HG02678 (cell line): Measurements from ENCODE around the gene NUBP1.
"Not testable (repeated sequence)": the region's sequence is repeated elsewhere in the genome, so short reads cannot be mapped to it uniquely, and the experiment has no call there.

Source experiments
- ATAC-seq: cut with Tn5 transposase; IDR thresholded peaks from one replicate; pipeline ENCODE4 v1.9.1; 2021; ENCODE audit warnings: mild to moderate bottlenecking, moderate library complexity; ENCODE audit not compliant: unreplicated experiment

Gene NUBP1

GRCh38 chr16:10750793-10751192 lies 7.2 kb downstream of the NUBP1 start:
- ATAC-seq, result no peak

GRCh38 chr16:10751291-10751697 lies 7.7 kb downstream of the NUBP1 start:
- no peak for ATAC-seq

GRCh38 chr16:10752843-10753523 lies 9.3 kb downstream of the NUBP1 start:
- ATAC-seq, result peak; percentile 71

- no peak for ATAC-seq
Measured at GRCh38 chr16:10753670-10754069, 10.0 kb downstream of the NUBP1 start.

- no peak for ATAC-seq
Measured at GRCh38 chr16:10754941-10755340, 11.3 kb downstream of the NUBP1 start.

- ATAC-seq, result no peak
Measured at GRCh38 chr16:10756574-10756973, 12.9 kb downstream of the NUBP1 start.

GRCh38 chr16:10760858-10761257 lies 17.2 kb downstream of the NUBP1 start:
- ATAC-seq, result no peak

GRCh38 chr16:10761373-10761772 lies 17.7 kb downstream of the NUBP1 start:
- ATAC-seq, result no peak

- ATAC-seq, result no peak
Measured at GRCh38 chr16:10762336-10763016, 18.8 kb downstream of the NUBP1 start.

GRCh38 chr16:10763456-10763855 lies 19.8 kb downstream of the NUBP1 start:
- no peak for ATAC-seq

- ATAC-seq, result peak; percentile 77
Measured at GRCh38 chr16:10765772-10766171, 22.1 kb downstream of the NUBP1 start.

- ATAC-seq, result no peak
Measured at GRCh38 chr16:10767127-10767526, 23.5 kb downstream of the NUBP1 start.

GRCh38 chr16:10769381-10769780 lies 25.7 kb downstream of the NUBP1 start:
- no peak for ATAC-seq

GRCh38 chr16:10770907-10771306 lies 27.3 kb downstream of the NUBP1 start:
- ATAC-seq, result no peak

GRCh38 chr16:10776280-10776679 lies 32.6 kb downstream of the NUBP1 start:
- peak; percentile 82 for ATAC-seq

GRCh38 chr16:10776923-10777322 lies 33.3 kb downstream of the NUBP1 start:
- ATAC-seq, result not testable (repeated sequence)

- ATAC-seq, result no peak
Measured at GRCh38 chr16:10777356-10777755, 33.7 kb downstream of the NUBP1 start.

GRCh38 chr16:10779908-10780307 lies 36.3 kb downstream of the NUBP1 start:
- ATAC-seq, result not testable (repeated sequence)

- ATAC-seq, result no peak
Measured at GRCh38 chr16:10780628-10781027, 37.0 kb downstream of the NUBP1 start.

GRCh38 chr16:10782628-10783027 lies 39.0 kb downstream of the NUBP1 start:
- ATAC-seq, result no peak

- ATAC-seq, result no peak
Measured at GRCh38 chr16:10787304-10787703, 43.7 kb downstream of the NUBP1 start.

GRCh38 chr16:10788630-10789029 lies 45.0 kb downstream of the NUBP1 start:
- not testable (repeated sequence) for ATAC-seq

GRCh38 chr16:10791048-10791447 lies 47.4 kb downstream of the NUBP1 start:
- no peak for ATAC-seq
